Measurements from ENCODE around the gene CEPT1. TPM values are rescaled to one million over a fixed set of nuclear protein-coding genes. Genes with fewer than 3 reads are reported as not detected.

The CEPT1 gene
- total RNA-seq, 1 donor from 2014 or later = 26.9 TPM

DNA sequence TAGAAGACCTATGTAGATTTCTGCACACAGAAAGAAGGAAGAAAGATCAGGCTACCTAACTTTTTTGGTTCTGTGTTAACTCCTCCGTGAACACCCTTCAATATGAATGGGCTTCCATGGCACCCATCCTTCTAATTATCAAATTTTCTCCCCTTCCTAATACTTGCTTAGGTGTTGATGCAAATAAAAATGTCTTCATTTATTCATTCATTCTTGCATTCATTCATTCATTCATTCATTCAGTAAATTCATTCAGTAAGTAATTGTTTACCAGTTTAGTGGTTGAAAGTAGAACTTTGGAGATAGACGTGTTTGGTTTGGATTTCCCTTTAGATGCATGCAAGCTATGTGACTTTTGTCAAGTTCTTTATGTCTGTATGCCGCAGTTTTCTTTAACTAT lies 92.1 kb downstream of the CEPT1 start:
- Histone ChIP-seq H2AFZ (ENCODE audit: low read depth, low read length) (no peak overlapping the region), H3K27me3 (ENCODE audit: insufficient read depth, low read length) (no peaks in the 10 kb centered on the region), H3K4me2 (ENCODE audit: low read length) (no peak overlapping the region), H3K9ac (ENCODE audit: low read length) (no peak overlapping the region), H3K79me2 (ENCODE audit: insufficient read depth, low read length) (no peaks in the 10 kb centered on the region), H3K4me1 (ENCODE audit: insufficient read depth, low read length) (peaks cover 28% of the 10 kb centered on the region), H3K4me3 (ENCODE audit: insufficient read depth, low read depth, low read length) (no peak overlapping the region), H3K9me3 (ENCODE audit: insufficient read depth, low read depth, low read length) (no peaks in the 10 kb centered on the region), H3K36me3 (ENCODE audit: insufficient read depth, low read length) (no peaks in the 10 kb centered on the region), H4K20me1 (ENCODE audit: insufficient read depth, low read length) (no peaks in the 10 kb centered on the region), H3K27ac (ENCODE audit: low read depth, low read length) (no peak overlapping the region)
- Mint-ChIP-seq H3K9me3 (ENCODE audit: unreplicated experiment) (peaks cover 2% of the 10 kb centered on the region), H3K36me3 (ENCODE audit: low read depth, unreplicated experiment) (no peaks in the 10 kb centered on the region), H3K4me1 (ENCODE audit: low read depth, unreplicated experiment) (peaks cover 31% of the 10 kb centered on the region), H3K4me3 (ENCODE audit: unreplicated experiment) (no peak overlapping the region), H3K27ac (ENCODE audit: unreplicated experiment) (no peak overlapping the region), H3K27me3 (ENCODE audit: low read depth, unreplicated experiment) (no peaks in the 10 kb centered on the region)
- TF ChIP-seq EZH2 (IDR thresholded peaks at IDR 0.05; ENCODE audit: insufficient read depth, low read length) = no peak
- TF ChIP-seq, protein P1, sequence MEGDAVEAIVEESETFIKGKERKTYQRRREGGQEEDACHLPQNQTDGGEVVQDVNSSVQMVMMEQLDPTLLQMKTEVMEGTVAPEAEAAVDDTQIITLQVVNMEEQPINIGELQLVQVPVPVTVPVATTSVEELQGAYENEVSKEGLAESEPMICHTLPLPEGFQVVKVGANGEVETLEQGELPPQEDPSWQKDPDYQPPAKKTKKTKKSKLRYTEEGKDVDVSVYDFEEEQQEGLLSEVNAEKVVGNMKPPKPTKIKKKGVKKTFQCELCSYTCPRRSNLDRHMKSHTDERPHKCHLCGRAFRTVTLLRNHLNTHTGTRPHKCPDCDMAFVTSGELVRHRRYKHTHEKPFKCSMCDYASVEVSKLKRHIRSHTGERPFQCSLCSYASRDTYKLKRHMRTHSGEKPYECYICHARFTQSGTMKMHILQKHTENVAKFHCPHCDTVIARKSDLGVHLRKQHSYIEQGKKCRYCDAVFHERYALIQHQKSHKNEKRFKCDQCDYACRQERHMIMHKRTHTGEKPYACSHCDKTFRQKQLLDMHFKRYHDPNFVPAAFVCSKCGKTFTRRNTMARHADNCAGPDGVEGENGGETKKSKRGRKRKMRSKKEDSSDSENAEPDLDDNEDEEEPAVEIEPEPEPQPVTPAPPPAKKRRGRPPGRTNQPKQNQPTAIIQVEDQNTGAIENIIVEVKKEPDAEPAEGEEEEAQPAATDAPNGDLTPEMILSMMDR (IDR thresholded peaks at IDR 0.05; ENCODE audit: insufficient read depth, low read depth, low read length) = no peak
- FAIRE-seq (no peak), DNase-seq (ENCODE audit: low read depth) (no peak)

DNA sequence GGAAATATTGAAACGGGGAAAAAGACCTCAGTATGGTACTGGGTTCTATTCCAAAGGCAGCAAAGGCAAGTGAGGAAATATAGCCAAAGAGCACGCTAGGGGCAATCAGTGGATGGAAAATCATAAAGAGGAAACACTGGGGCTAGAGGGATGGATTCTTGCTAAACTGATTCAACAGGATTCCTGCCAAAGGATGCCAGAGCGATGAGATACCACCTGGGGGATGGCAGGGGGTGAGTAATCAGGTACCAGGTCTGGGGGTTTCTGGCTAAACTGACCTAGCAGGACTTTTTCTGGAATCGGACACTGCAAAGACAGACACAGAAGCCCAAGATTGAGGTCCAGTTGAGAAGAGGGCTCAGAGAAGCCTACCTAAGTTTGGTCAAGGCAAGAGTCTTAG lies 94.2 kb downstream of the CEPT1 start:
- Mint-ChIP-seq H3K9me3 (ENCODE audit: unreplicated experiment) (peaks cover 2% of the 10 kb centered on the region), H3K36me3 (ENCODE audit: low read depth, unreplicated experiment) (no peaks in the 10 kb centered on the region), H3K27ac (ENCODE audit: unreplicated experiment) (no peak overlapping the region), H3K4me1 (ENCODE audit: low read depth, unreplicated experiment) (peaks cover 14% of the 10 kb centered on the region), H3K4me3 (ENCODE audit: unreplicated experiment) (no peak overlapping the region), H3K27me3 (ENCODE audit: low read depth, unreplicated experiment) (no peaks in the 10 kb centered on the region)
- Histone ChIP-seq H4K20me1 (ENCODE audit: insufficient read depth, low read length) (no peaks in the 10 kb centered on the region), H3K4me2 (ENCODE audit: low read length) (peak overlapping the region; percentile 42), H3K36me3 (ENCODE audit: insufficient read depth, low read length) (no peaks in the 10 kb centered on the region), H3K27me3 (ENCODE audit: insufficient read depth, low read length) (no peaks in the 10 kb centered on the region), H3K9ac (ENCODE audit: low read length) (no peak overlapping the region), H3K27ac (ENCODE audit: low read depth, low read length) (peak overlapping the region; percentile 58), H3K79me2 (ENCODE audit: insufficient read depth, low read length) (no peaks in the 10 kb centered on the region), H2AFZ (ENCODE audit: low read depth, low read length) (peak overlapping the region; percentile 3), H3K9me3 (ENCODE audit: insufficient read depth, low read depth, low read length) (no peaks in the 10 kb centered on the region), H3K4me3 (ENCODE audit: insufficient read depth, low read depth, low read length) (no peak overlapping the region), H3K4me1 (ENCODE audit: insufficient read depth, low read length) (peaks cover 10% of the 10 kb centered on the region)
- TF ChIP-seq EZH2 (IDR thresholded peaks at IDR 0.05; ENCODE audit: insufficient read depth, low read length) = no peak
- TF ChIP-seq, protein P1 (IDR thresholded peaks at IDR 0.05; ENCODE audit: insufficient read depth, low read depth, low read length) = no peak
- peak; percentile 52 for DNase-seq (ENCODE audit: low read depth)
- no peak for FAIRE-seq

Other genes starting within 250 kb of the CEPT1 start
- gene LRIF1, start 176.3 kb upstream of the CEPT1 start, total RNA-seq = 17.1 and 19.4 TPM in 2 replicates
- gene DRAM2, start 130 bp upstream of the CEPT1 start, total RNA-seq = 33.9 and 38.7 TPM in 2 replicates
- 0.18 TPM in 1 of 2 replicates, not detected in the other for gene DENND2D, start 60.4 kb downstream of the CEPT1 start, total RNA-seq
- gene CHI3L2, start 87.5 kb downstream of the CEPT1 start, total RNA-seq = 0.65 TPM in 1 of 2 replicates, not detected in the other
- gene CHIA, start 150.6 kb downstream of the CEPT1 start, total RNA-seq = not detected in 2 replicates

Measured in astrocyte (in vitro differentiated cells and primary cell).